ENCODE data around the gene IL22RA2.

DNA sequence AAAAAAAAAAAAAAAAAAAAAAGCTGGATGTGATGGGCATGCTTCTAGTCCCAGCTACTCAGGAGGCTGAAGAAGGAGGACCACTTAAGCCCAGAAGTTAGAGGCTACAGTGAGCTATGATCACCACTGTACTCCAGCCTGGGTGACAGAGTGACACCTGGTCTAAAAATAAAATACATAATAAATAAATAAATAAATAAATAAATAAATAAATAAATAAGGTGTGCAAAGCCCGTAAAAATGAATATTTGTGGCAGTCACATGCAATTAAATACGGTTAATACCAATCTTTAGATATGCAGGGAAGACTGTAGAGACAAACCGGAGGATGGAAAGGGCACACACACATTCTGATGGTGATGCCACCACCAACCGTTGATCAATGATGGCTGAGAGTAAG, 26.2 kb downstream of the IL22RA2 start:
- TF ChIP-seq, protein P1, sequence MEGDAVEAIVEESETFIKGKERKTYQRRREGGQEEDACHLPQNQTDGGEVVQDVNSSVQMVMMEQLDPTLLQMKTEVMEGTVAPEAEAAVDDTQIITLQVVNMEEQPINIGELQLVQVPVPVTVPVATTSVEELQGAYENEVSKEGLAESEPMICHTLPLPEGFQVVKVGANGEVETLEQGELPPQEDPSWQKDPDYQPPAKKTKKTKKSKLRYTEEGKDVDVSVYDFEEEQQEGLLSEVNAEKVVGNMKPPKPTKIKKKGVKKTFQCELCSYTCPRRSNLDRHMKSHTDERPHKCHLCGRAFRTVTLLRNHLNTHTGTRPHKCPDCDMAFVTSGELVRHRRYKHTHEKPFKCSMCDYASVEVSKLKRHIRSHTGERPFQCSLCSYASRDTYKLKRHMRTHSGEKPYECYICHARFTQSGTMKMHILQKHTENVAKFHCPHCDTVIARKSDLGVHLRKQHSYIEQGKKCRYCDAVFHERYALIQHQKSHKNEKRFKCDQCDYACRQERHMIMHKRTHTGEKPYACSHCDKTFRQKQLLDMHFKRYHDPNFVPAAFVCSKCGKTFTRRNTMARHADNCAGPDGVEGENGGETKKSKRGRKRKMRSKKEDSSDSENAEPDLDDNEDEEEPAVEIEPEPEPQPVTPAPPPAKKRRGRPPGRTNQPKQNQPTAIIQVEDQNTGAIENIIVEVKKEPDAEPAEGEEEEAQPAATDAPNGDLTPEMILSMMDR (conservative IDR thresholded peaks at IDR 0.05; ENCODE audit: low read depth, low read length): no peak
- no peak for TF ChIP-seq EZH2 (IDR thresholded peaks at IDR 0.05; ENCODE audit: borderline replicate concordance, low read depth, low read length, poor library complexity, severe bottlenecking)
